Neuronal stem cell (in vitro differentiated cells): ENCODE measurements around the gene SPOCK2.

Experiments
- DNase-seq: peaks from one replicate; pipeline ENCODE4 v3.0.0-alpha.2; 2013; ENCODE audit warnings: low spot score
- H2AFZ ChIP-seq: one replicate; pipeline ENCODE4 v1.6.1; 2013; ENCODE audit warnings: mild to moderate bottlenecking, low read length, inconsistent platforms
- H2AK5ac ChIP-seq: 2 replicates; pipeline ENCODE4 v1.6.1; 2013; ENCODE audit warnings: low read depth, mild to moderate bottlenecking, inconsistent platforms, low read length, moderate library complexity, mixed read lengths
- H2BK120ac ChIP-seq: 2 replicates; pipeline ENCODE4 v1.6.1; 2013; ENCODE audit warnings: low read depth, mild to moderate bottlenecking, inconsistent platforms, low read length, moderate library complexity, mixed read lengths
- H2BK12ac ChIP-seq: one replicate; pipeline ENCODE4 v1.6.1; 2013; ENCODE audit warnings: low read length, inconsistent platforms
- H2BK15ac ChIP-seq: 2 replicates; pipeline ENCODE4 v1.6.1; 2013; ENCODE audit warnings: mild to moderate bottlenecking, low read length, inconsistent platforms, mixed read lengths
- H2BK5ac ChIP-seq: one replicate; pipeline ENCODE4 v1.6.1; 2013; ENCODE audit warnings: inconsistent platforms, mild to moderate bottlenecking, low read length, moderate library complexity
- H3K14ac ChIP-seq: one replicate; pipeline ENCODE4 v1.6.1; 2013; ENCODE audit warnings: low read length, inconsistent platforms
- H3K18ac ChIP-seq: 2 replicates; pipeline ENCODE4 v1.6.1; 2013; ENCODE audit warnings: low read length, inconsistent platforms
- H3K23ac ChIP-seq: 2 replicates; pipeline ENCODE4 v1.6.1; 2013; ENCODE audit warnings: low read depth, mild to moderate bottlenecking, mixed read lengths, low read length, inconsistent platforms; ENCODE audit not compliant: poor library complexity
- H3K27ac ChIP-seq: replicated peaks from 3 replicates; pipeline ENCODE4 v1.5.1; 2013; ENCODE audit warnings: low read length, inconsistent platforms
- H3K27me3 ChIP-seq, 3 experiments: 2 replicates each; pipeline ENCODE4 v1.6.1; 2013; ENCODE audit warnings: low read length in 3 of 3, mild to moderate bottlenecking in 2 of 3, inconsistent platforms in 1 of 3, low read depth in 1 of 3, mixed read lengths in 1 of 3, moderate library complexity in 1 of 3; ENCODE audit not compliant: control insufficient read depth in 3 of 3, insufficient read depth in 3 of 3
- H3K36me3 ChIP-seq, 2 donors: replicated peaks in 1 of 2; 2 replicates each; pipeline ENCODE4 v1.6.1; 2013; ENCODE audit warnings: low read length in 2 of 2; ENCODE audit not compliant: control insufficient read depth in 2 of 2, insufficient read depth in 2 of 2
- H3K4ac ChIP-seq: 2 replicates; pipeline ENCODE4 v1.6.1; 2013; ENCODE audit warnings: inconsistent platforms, mild to moderate bottlenecking, low read length, moderate library complexity
- H3K4me1 ChIP-seq, 2 donors: 1 replicate in 1 of 2; 2 replicates in 1 of 2; pipeline ENCODE4 v1.6.1; 2013; ENCODE audit warnings: low read length in 2 of 2, low read depth in 1 of 2; ENCODE audit not compliant: control insufficient read depth in 2 of 2, insufficient read depth in 1 of 2
- H3K4me2 ChIP-seq: one replicate; pipeline ENCODE4 v1.6.1; 2013; ENCODE audit warnings: mild to moderate bottlenecking, low read length, inconsistent platforms; ENCODE audit not compliant: insufficient read depth, poor library complexity, severe bottlenecking
- H3K4me3 ChIP-seq, 2 donors: 2 replicates each; pipeline ENCODE4 v1.5.1; 2013; ENCODE audit warnings: low read length in 2 of 2, mild to moderate bottlenecking in 2 of 2, inconsistent platforms in 1 of 2, moderate library complexity in 1 of 2
- H3K79me1 ChIP-seq: one replicate; pipeline ENCODE4 v1.6.1; 2013; ENCODE audit warnings: low read depth, mild to moderate bottlenecking, inconsistent platforms, low read length, moderate library complexity
- H3K9ac ChIP-seq: one replicate; pipeline ENCODE4 v1.6.1; 2013; ENCODE audit warnings: mild to moderate bottlenecking, low read depth, low read length, inconsistent platforms; ENCODE audit not compliant: poor library complexity
- H3K9me3 ChIP-seq, 2 donors: replicated peaks in 1 of 2; 2 replicates each; pipeline versions ENCODE3 to v1.6.1; 2013; ENCODE audit warnings: low read length in 2 of 2, mild to moderate bottlenecking in 2 of 2, inconsistent platforms in 1 of 2, low read depth in 1 of 2, mixed read lengths in 1 of 2, moderate library complexity in 1 of 2; ENCODE audit not compliant: control insufficient read depth in 2 of 2, insufficient read depth in 1 of 2
- H4K8ac ChIP-seq: one replicate; pipeline ENCODE4 v1.6.1; 2013; ENCODE audit warnings: low read depth, mild to moderate bottlenecking, inconsistent platforms, low read length, moderate library complexity
- H4K91ac ChIP-seq: one replicate; pipeline ENCODE4 v1.6.1; 2013; ENCODE audit warnings: low read length, low read depth, mild to moderate bottlenecking, inconsistent platforms; ENCODE audit not compliant: poor library complexity
- WGBS, 2 donors: extraction: QIAGEN DNeasy Blood & Tissue Kit; methylation state at CpG; one replicate each; pipeline ENCODE4 v1.1.7; 2013; ENCODE audit warnings: missing lambda C conversion rate in 2 of 2, mixed read lengths in 1 of 2; ENCODE audit not compliant: insufficient read length in 2 of 2, insufficient replicate concordance in 1 of 2; ENCODE audit errors: extremely low coverage in 2 of 2; 5-methylcytosine and 5-hydroxymethylcytosine counted together

SPOCK2 gene

GRCh38 chr10:72037266-72037665 lies 51.1 kb downstream of the SPOCK2 start:
- DNase-seq, result no peak
- Histone ChIP-seq H3K27ac (peak overlapping the region; percentile 18), H2BK12ac (peak overlapping the region; percentile 51), H3K79me1 (no peaks in the 10 kb centered on the region), H2AFZ (peak overlapping the region; percentile 25), H3K18ac (peak overlapping the region; percentile 76), H3K9ac (no peak overlapping the region), H3K36me3 (no peaks in the 10 kb centered on the region), H4K8ac (no peak overlapping the region), H3K4ac (no peak overlapping the region), H3K4me2 (peak overlapping the region; percentile 28), H3K9me3 (no peaks in the 10 kb centered on the region), H3K4me1 (peaks cover 22 to 25% of the 10 kb centered on the region in 2 donors), H2AK5ac (peak overlapping the region; percentile 72), H3K4me3 (no peak overlapping the region), H2BK15ac (no peak overlapping the region), H3K14ac (no peak overlapping the region), H2BK120ac (no peak overlapping the region), H4K91ac (no peak overlapping the region), H3K23ac (no peak overlapping the region), H2BK5ac (no peak overlapping the region), H3K27me3 (no peaks in the 10 kb centered on the region)
- WGBS, 2 donors, result no CpG with 5 or more reads among the region's 8 CpGs

DNA sequence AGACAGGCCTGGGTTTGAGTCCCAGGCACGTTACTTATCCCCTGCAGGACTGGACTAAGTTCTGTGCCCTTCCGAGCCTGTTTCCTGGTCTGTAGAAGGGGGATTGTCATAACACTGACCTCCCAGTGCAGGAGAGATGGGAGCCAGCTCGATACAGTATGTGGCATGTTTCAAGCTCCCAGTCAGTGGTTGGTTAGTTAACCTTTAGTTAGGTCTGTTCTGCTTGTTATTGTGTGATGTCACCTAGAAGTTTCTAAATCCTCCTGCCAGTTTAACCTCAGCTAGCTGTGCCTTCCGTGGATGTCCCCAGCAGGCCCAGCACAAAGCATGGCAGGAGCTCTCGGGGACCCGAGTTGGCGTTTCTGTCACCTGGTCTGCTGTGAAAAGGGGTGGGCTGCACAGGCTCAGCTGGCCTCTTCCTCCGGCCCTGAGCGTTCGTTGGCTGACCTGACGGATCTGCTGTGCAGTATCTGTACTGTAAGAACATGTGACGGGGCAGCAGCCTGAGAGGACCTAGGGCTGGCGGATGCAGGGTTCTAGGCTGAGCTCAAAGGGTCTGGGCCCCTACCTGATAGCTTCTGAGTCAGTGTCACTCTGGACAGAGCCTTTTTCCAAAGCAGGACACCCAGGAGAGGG lies 53.0 kb downstream of the SPOCK2 start:
- Histone ChIP-seq H3K4me2 (no peak overlapping the region), H3K9me3 (no peaks in the 10 kb centered on the region), H3K27me3 (no peaks in the 10 kb centered on the region), H2AK5ac (peak overlapping the region; percentile 76), H3K4ac (no peak overlapping the region), H3K18ac (peak overlapping the region; percentile 73), H3K79me1 (no peaks in the 10 kb centered on the region), H2AFZ (peak overlapping the region; percentile 60), H3K4me3 (no peak overlapping the region), H2BK15ac (peak overlapping the region; percentile 75), H2BK12ac (peak overlapping the region; percentile 98), H3K4me1 (peaks cover 29 to 32% of the 10 kb centered on the region in 2 donors), H4K91ac (no peak overlapping the region), H2BK5ac (peak overlapping the region; percentile 3), H3K27ac (no peak overlapping the region), H3K23ac (no peak overlapping the region), H3K14ac (peak overlapping the region; percentile 95), H4K8ac (no peak overlapping the region), H3K9ac (no peak overlapping the region), H2BK120ac (no peak overlapping the region), H3K36me3 (no peaks in the 10 kb centered on the region)
- DNase-seq, result no peak
- no CpG with 5 or more reads among the region's 13 CpGs for WGBS, 2 donors

- WGBS, 2 donors, result no CpG with 5 or more reads among the region's 4 CpGs
- no peak overlapping the region for H2AK5ac ChIP-seq
- no peak overlapping the region for H2BK15ac ChIP-seq
- H3K79me1 ChIP-seq, result no peaks in the 10 kb centered on the region
- DNase-seq, result no peak
- H3K27ac ChIP-seq, result no peak overlapping the region
- no peak overlapping the region for H2BK12ac ChIP-seq
- H4K91ac ChIP-seq, result no peak overlapping the region
- H4K8ac ChIP-seq, result no peak overlapping the region
- H3K27me3 ChIP-seq, result no peaks in the 10 kb centered on the region
- no peak overlapping the region for H3K4me3 ChIP-seq
- H3K9ac ChIP-seq, result no peak overlapping the region
- no peak overlapping the region for H2BK120ac ChIP-seq
- no peak overlapping the region for H3K14ac ChIP-seq
- no peak overlapping the region for H3K18ac ChIP-seq
- H2AFZ ChIP-seq, result no peak overlapping the region
- no peak overlapping the region for H3K4ac ChIP-seq
- H3K4me1 ChIP-seq, result peaks cover 30 to 33% of the 10 kb centered on the region in 2 donors
- no peaks in the 10 kb centered on the region for H3K36me3 ChIP-seq
- no peak overlapping the region for H3K4me2 ChIP-seq
- no peak overlapping the region for H3K23ac ChIP-seq
- no peaks in the 10 kb centered on the region for H3K9me3 ChIP-seq
- no peak overlapping the region for H2BK5ac ChIP-seq
Observed at GRCh38 chr10:72034761-72035160, 53.6 kb downstream of the SPOCK2 start.

DNA sequence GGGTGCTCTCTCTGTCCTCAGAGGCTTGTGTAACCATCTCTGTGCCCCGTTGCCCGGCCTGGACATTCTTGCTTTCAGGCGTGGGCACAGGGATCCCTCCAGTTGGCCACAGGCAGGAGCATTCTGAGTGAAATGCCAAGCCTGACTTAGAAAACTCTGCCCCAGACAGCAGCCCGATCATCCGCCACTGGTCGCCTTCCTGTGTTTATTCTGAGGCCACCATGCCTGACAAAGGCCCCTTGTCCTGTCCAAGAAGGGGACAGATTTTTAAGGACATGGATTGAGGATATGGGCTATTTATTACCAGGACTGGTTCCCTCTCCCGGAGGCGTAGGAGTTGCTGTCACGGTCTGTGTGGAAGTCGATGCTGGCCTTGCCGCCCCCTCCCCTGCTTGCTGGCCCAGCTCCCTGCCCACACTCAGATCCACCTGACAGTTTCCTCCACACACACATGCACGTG lies 54.3 kb downstream of the SPOCK2 start:
- Histone ChIP-seq H2AFZ (peak overlapping the region; percentile 38), H3K27ac (no peak overlapping the region), H2BK12ac (no peak overlapping the region), H3K79me1 (no peaks in the 10 kb centered on the region), H3K9me3 (no peaks in the 10 kb centered on the region), H3K36me3 (no peaks in the 10 kb centered on the region), H3K4me2 (no peak overlapping the region), H4K91ac (no peak overlapping the region), H2AK5ac (no peak overlapping the region), H2BK15ac (no peak overlapping the region), H4K8ac (no peak overlapping the region), H3K4ac (no peak overlapping the region), H2BK5ac (no peak overlapping the region), H3K14ac (no peak overlapping the region), H3K18ac (peak overlapping the region; percentile 50), H2BK120ac (no peak overlapping the region), H3K27me3 (no peaks in the 10 kb centered on the region), H3K9ac (no peak overlapping the region), H3K4me3 (no peak overlapping the region), H3K4me1 (peaks cover 23 to 32% of the 10 kb centered on the region in 2 donors), H3K23ac (no peak overlapping the region)
- DNase-seq, result no peak
- WGBS, 2 donors, result no CpG with 5 or more reads among the region's 12 CpGs
